SW480 (cell line): ENCODE data around the gene ZNF654.
"Not testable (repeated sequence)": the region's sequence is repeated elsewhere in the genome, so short reads cannot be mapped to it uniquely, and the experiment has no call there.

Experiments used
- DNase-seq: peaks from one replicate; pipeline ENCODE4 v3.0.0-alpha.2; 2016; ENCODE audit warnings: low spot score

ZNF654 gene

GRCh38 chr3:88058581-88059379, at the start of gene ZNF654, which contains the start of gene CGGBP1:
TSS of gene ZNF654 (plus strand) at chr3:88059255. CDS start at chr3:88059320, 65 bp downstream.
TSS of gene CGGBP1 (minus strand) at chr3:88059005. CDS start at chr3:88055976, 3,029 bp downstream.
- DNase-seq: peak; percentile 99

GRCh38 chr3:88010810-88011209, 48.2 kb upstream of the ZNF654 start:
- no peak for DNase-seq

- DNase-seq: no peak
These were observed 45.5 kb upstream of the ZNF654 start for GRCh38 chr3:88013592-88013991.

- DNase-seq: not testable (repeated sequence)
These were observed 43.4 kb upstream of the ZNF654 start for GRCh38 chr3:88015656-88016055.

- peak; percentile 27 for DNase-seq
These were observed 40.0 kb upstream of the ZNF654 start for GRCh38 chr3:88019024-88019423.

- no peak for DNase-seq
These were observed 34.0 kb upstream of the ZNF654 start for GRCh38 chr3:88025001-88025552.

- no peak for DNase-seq
These were observed 30.2 kb upstream of the ZNF654 start for GRCh38 chr3:88028876-88029275.

- DNase-seq: no peak
These were observed 28.8 kb upstream of the ZNF654 start for GRCh38 chr3:88030210-88030609.

GRCh38 chr3:88031642-88032077, 27.4 kb upstream of the ZNF654 start:
- DNase-seq: peak; percentile 71

- no peak for DNase-seq
These were observed 26.8 kb upstream of the ZNF654 start for GRCh38 chr3:88032245-88032644.

GRCh38 chr3:88033079-88033478, 26.0 kb upstream of the ZNF654 start:
- no peak for DNase-seq

GRCh38 chr3:88033808-88034207, 25.2 kb upstream of the ZNF654 start:
- no peak for DNase-seq

GRCh38 chr3:88034491-88035275, 24.4 kb upstream of the ZNF654 start:
- DNase-seq: no peak

- DNase-seq: no peak
These were observed 22.8 kb upstream of the ZNF654 start for GRCh38 chr3:88036221-88036620.

GRCh38 chr3:88038566-88038965, 20.5 kb upstream of the ZNF654 start:
- no peak for DNase-seq

- DNase-seq: no peak
These were observed 18.5 kb upstream of the ZNF654 start for GRCh38 chr3:88040529-88040928.

GRCh38 chr3:88041005-88041404, 18.1 kb upstream of the ZNF654 start:
- DNase-seq: no peak

GRCh38 chr3:88044411-88044810, 14.6 kb upstream of the ZNF654 start:
- no peak for DNase-seq

- no peak for DNase-seq
These were observed 12.3 kb upstream of the ZNF654 start for GRCh38 chr3:88046766-88047165.

- no peak for DNase-seq
These were observed 1.3 kb upstream of the ZNF654 start for GRCh38 chr3:88057630-88058305.

- no peak for DNase-seq
These were observed 812 bp upstream of the ZNF654 start for GRCh38 chr3:88058306-88058580.

GRCh38 chr3:88059380-88060170, 520 bp downstream of the ZNF654 start:
- peak; percentile 59 for DNase-seq
